Superior temporal gyrus (tissue), 1 donor: ENCODE data around the gene PLA2G4E.

Experiments used
- DNase-seq: peaks from one replicate; pipeline ENCODE4 v3.0.0-alpha.2; 2016; ENCODE audit errors: extremely low spot score

The PLA2G4E gene

GRCh38 chr15:42050484-42051255, 29.8 kb upstream of the PLA2G4E start:
- DNase-seq: no peak

GRCh38 chr15:42048821-42049200, 28.0 kb upstream of the PLA2G4E start:
- DNase-seq: no peak

GRCh38 chr15:42048080-42048820, 27.4 kb upstream of the PLA2G4E start:
- no peak for DNase-seq

- no peak for DNase-seq
Observed at GRCh38 chr15:42046597-42046996, 25.8 kb upstream of the PLA2G4E start.

- DNase-seq: no peak
Observed at GRCh38 chr15:42045211-42045615, 24.4 kb upstream of the PLA2G4E start.

DNA sequence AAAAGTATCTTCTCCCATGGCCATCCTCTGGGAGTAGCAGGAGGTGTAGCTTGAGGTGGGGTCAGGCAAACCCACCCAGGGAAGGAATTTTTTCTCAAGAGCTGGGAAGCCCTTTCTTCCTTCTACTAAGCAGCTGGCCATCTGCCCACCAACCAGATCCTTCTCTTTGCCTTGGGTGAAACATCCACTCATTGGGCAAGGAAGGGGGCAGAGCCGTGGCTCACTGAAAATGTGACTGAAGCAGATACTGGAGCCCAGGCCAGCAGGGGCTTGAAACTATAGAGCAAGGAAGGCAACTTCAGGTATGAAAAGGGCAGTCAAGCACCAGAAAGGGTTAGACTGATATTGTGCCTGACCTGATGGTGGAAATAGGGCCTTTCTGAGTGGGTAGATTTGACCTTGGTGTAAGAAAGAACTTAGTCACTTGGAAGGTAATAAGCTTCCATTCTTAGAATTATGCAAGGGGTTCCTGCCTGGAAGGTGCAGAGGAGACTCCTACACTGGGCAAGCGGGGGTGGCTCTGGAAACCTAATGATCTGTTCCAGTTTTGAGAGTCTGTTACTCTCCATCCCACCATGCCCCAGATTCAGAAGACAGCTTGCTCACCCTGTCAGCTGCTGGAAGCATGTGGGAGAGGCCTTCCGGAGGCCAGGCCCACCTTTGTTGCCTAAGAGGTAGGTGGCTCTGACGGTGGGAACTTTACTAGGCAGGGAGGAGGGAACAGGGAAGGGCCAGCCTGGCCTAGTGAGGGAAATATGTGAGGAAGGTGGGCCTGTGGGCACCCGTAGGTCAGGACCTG, 22.0 kb upstream of the PLA2G4E start:
- DNase-seq: no peak

- DNase-seq: no peak
Observed at GRCh38 chr15:42038401-42038800, 17.6 kb upstream of the PLA2G4E start.

DNA sequence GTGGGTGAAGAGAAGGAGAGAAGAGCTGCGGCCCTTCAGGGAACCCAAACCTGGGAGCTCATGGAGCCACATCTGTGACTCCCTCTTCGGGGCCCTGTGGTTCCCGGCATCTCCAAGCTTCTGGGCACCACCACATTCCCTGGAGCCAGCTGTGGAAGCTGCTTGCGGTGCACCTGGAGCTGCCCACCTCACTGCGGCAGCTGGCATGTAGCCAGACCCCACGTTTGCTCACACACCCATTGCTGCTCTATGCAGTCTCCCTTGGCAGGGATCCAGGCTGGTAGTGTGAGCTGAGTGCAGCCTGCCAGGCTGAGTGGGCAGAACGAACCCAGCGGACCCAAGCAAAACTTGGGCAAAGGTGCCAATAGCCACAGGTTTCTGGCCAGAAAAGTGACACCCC, 16.8 kb upstream of the PLA2G4E start:
- DNase-seq: no peak

- no peak for DNase-seq
Observed at GRCh38 chr15:42036966-42037365, 16.1 kb upstream of the PLA2G4E start.

DNA sequence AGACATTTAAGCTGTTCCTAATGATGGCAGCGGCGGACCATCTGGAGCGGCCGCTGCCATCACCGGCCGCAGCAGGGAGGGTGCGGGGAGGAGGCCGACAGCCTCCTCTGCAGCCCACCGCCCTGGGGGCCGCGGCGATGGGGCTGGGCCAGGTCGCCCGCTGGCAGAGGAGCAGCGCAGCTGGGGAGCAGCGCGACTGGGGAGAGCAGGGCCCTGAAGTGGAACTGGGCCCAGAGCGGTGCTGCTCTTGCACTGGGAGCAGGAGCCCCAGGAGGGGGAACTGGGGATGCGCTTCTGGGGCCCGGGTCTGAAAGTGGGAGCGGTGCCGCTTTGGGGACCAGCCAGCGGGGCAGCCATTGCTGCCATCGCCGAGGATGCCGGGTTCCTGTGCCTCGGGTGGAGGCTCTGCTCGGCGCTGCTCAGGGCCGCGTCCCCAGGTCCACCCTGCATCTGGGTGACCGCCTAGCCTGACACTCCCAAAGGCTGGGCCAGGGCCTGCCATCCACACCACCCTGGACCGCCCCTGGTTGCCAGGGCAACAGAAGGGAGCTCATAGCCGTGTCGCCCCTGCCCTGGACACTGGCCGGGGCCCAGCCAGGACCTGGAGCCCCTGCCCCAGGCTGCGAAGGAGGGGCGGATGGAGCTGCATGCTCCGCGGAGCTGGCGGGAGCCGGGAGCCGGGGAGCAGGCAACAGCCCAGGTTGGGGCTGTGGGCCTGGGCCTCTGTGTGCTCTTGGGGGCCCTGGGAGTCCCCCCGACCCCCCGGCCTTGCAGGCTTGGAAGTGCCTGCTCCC, 15.5 kb upstream of the PLA2G4E start:
- DNase-seq: no peak

- no peak for DNase-seq
Observed at GRCh38 chr15:42035435-42035761, 14.6 kb upstream of the PLA2G4E start.

- no peak for DNase-seq
Observed at GRCh38 chr15:42034628-42035434, 14.0 kb upstream of the PLA2G4E start.

DNA sequence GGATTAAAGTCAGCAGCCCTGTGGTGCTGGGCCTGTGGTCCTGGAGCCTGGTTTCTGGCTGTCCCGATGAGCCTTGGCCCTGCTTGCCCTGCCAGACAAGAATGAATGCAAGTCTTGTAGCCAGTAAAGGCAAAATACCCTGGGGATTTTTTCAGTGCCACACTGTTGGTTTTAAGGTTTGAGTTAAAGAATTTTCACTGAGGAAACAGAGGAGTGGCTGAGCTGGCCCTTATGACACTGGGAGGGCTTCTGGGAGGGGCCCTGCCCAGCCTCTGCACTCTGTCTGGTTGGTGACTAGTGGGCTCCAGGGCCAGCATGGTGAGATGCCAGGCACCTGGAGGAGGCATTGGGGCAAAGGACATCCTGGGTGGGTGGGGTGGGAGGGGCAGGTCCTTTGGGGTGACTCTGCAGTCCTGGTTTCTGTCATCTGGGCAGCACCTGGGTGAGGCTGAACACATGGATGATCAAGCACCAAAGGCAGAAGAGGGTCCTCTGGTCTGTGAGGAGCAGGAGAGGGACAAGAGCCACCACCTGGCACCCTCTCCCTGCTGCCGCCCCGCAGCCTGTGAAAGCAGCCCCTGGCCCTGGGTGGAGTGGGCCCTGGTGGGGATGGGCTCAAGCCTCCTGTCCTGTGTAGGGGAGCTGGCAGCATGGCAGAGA, 12.5 kb upstream of the PLA2G4E start:
- no peak for DNase-seq

- no peak for DNase-seq
Observed at GRCh38 chr15:42032376-42033213, 11.8 kb upstream of the PLA2G4E start.

DNA sequence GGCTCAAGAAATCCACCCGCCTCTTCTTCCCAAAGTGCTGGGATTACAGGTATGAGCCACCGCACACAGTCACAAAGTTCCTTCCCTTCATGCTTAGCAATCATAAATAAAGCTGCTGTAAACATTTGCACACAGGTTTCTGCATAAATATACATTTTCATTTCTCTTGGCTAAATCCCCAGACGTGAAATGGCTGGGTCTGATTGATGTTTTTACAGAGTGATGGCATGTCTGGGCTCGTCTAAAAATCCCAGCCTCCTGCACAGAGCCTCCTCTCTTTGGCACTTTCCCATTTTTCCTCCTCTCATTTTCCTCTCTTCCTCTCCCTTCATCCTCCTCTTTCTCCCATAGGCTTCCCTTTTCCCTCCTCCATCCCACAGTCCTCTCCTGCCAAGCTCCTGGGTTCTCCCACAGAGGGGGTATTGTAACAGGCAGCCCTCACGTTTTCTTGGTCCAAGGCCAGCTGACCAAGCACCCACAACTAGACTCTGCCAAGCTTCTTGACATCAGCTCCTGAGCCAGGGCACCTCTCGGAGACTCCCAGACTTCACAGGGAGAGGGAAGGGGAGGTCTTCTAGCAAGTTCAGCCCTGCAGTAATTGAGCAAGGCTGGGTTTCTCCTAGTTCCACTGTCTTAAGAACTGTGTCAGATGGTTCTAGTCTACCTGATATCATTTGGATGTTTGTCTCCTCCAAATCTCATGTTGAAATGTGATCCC, 10.5 kb upstream of the PLA2G4E start:
- DNase-seq: no peak

DNA sequence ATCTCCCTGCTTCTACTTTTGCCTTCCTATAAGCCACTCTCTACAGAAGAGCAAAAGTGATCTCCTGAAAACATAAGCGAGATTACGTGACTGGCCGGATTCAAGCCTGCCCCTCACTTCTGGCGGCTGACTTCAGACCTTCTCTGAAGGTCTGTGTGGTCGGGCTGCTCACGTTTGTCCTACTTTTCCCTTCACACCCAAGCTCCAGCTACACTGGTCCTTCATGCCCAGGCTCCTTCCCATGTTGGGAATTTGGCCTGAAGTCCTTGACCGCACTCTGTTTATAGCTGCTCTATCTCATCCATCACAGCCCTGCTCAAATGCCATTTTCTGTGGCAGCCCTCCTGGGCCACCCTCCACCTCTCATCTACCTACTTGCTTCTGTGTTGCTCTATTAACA, 6.7 kb upstream of the PLA2G4E start:
- DNase-seq: no peak

DNA sequence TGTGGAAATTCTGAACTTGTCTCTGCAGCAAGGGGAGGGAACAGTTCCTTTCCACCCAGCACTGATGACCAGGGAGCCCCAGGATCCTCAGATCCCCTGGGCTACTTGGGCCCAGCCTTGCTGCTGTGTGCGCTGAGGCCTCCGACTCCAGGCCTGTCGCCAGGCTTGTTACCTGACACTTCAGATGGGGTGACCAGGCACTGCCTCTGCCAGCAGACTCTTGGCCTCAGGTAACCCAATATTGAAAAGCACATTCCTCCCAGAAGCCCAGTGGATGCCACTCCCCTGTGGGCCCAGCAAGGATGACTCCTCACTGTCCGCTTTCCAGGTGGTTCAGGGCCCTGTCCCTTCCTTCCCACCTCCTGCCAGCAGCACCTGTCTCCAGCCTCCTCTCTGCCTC, 3.5 kb upstream of the PLA2G4E start:
- DNase-seq: no peak

- no peak for DNase-seq
Observed at GRCh38 chr15:42021593-42021992, 751 bp upstream of the PLA2G4E start.
